Neural cell (in vitro differentiated cells): ENCODE measurements around the gene IL20RB.

Experiments used
- EP300 ChIP-seq: fragments of 450-650 bp; conservative IDR thresholded peaks from 2 replicates; pipeline ENCODE4 v1.6.1; 2014; ENCODE audit warnings: antibody characterized with exemption, mild to moderate bottlenecking, moderate library complexity; ENCODE audit not compliant: poor library complexity, severe bottlenecking
- EZH2 ChIP-seq: fragments of 200-600, 300-800 bp; shearing (Covaris generic), sonication (generic); IDR thresholded peaks from 2 replicates; pipeline ENCODE4 v1.6.1; 2014; ENCODE audit warnings: antibody characterized with exemption, low read length, borderline replicate concordance, mild to moderate bottlenecking; ENCODE audit not compliant: insufficient read depth, poor library complexity, severe bottlenecking
- MXI1 ChIP-seq: fragments of 450-650 bp; conservative IDR thresholded peaks from 2 replicates; pipeline ENCODE4 v1.6.1; 2014; ENCODE audit warnings: antibody characterized with exemption, mild to moderate bottlenecking; ENCODE audit not compliant: poor library complexity, severe bottlenecking
- POLR2AphosphoS5 ChIP-seq: IDR thresholded peaks from 2 replicates; pipeline ENCODE4 v1.6.1; 2012
- RAD21 ChIP-seq: fragments of 450-650 bp; conservative IDR thresholded peaks from 2 replicates; pipeline ENCODE4 v1.6.1; 2014; ENCODE audit warnings: antibody characterized with exemption, mild to moderate bottlenecking, moderate library complexity
- SMC3 ChIP-seq: fragments of 450-650 bp; conservative IDR thresholded peaks from 2 replicates; pipeline ENCODE4 v1.6.1; 2014; ENCODE audit warnings: antibody characterized with exemption, mild to moderate bottlenecking, moderate library complexity; ENCODE audit not compliant: poor library complexity
- TAF1 ChIP-seq: IDR thresholded peaks from 2 replicates; pipeline ENCODE4 v1.6.1; 2012; ENCODE audit warnings: low read depth
- TF ChIP-seq, protein P1 (sequence below): fragments of 450-650 bp; IDR thresholded peaks from 2 replicates; pipeline ENCODE4 v1.5.1; 2014; ENCODE audit warnings: antibody characterized with exemption, mild to moderate bottlenecking, moderate library complexity; ENCODE audit not compliant: poor library complexity, severe bottlenecking
- TF ChIP-seq, protein P2 (sequence below): IDR thresholded peaks from 2 replicates; pipeline ENCODE4 v1.6.1; 2012; ENCODE audit warnings: borderline replicate concordance

- TF ChIP-seq EP300 (no peak), TAF1 (no peak), EZH2 (no peak), POLR2AphosphoS5 (no peak), SMC3 (no peak), RAD21 (no peak), MXI1 (no peak)
- TF ChIP-seq, protein P1, sequence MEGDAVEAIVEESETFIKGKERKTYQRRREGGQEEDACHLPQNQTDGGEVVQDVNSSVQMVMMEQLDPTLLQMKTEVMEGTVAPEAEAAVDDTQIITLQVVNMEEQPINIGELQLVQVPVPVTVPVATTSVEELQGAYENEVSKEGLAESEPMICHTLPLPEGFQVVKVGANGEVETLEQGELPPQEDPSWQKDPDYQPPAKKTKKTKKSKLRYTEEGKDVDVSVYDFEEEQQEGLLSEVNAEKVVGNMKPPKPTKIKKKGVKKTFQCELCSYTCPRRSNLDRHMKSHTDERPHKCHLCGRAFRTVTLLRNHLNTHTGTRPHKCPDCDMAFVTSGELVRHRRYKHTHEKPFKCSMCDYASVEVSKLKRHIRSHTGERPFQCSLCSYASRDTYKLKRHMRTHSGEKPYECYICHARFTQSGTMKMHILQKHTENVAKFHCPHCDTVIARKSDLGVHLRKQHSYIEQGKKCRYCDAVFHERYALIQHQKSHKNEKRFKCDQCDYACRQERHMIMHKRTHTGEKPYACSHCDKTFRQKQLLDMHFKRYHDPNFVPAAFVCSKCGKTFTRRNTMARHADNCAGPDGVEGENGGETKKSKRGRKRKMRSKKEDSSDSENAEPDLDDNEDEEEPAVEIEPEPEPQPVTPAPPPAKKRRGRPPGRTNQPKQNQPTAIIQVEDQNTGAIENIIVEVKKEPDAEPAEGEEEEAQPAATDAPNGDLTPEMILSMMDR = no peak
- TF ChIP-seq, protein P2, sequence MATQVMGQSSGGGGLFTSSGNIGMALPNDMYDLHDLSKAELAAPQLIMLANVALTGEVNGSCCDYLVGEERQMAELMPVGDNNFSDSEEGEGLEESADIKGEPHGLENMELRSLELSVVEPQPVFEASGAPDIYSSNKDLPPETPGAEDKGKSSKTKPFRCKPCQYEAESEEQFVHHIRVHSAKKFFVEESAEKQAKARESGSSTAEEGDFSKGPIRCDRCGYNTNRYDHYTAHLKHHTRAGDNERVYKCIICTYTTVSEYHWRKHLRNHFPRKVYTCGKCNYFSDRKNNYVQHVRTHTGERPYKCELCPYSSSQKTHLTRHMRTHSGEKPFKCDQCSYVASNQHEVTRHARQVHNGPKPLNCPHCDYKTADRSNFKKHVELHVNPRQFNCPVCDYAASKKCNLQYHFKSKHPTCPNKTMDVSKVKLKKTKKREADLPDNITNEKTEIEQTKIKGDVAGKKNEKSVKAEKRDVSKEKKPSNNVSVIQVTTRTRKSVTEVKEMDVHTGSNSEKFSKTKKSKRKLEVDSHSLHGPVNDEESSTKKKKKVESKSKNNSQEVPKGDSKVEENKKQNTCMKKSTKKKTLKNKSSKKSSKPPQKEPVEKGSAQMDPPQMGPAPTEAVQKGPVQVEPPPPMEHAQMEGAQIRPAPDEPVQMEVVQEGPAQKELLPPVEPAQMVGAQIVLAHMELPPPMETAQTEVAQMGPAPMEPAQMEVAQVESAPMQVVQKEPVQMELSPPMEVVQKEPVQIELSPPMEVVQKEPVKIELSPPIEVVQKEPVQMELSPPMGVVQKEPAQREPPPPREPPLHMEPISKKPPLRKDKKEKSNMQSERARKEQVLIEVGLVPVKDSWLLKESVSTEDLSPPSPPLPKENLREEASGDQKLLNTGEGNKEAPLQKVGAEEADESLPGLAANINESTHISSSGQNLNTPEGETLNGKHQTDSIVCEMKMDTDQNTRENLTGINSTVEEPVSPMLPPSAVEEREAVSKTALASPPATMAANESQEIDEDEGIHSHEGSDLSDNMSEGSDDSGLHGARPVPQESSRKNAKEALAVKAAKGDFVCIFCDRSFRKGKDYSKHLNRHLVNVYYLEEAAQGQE = no peak
Measured at GRCh38 chr3:137012097-137012501, 54.3 kb downstream of the IL20RB start.
